Astrocyte of the spinal cord (primary cell): ENCODE data around the gene ASB16.

Source experiments
- DNase-seq: peaks from one replicate; pipeline ENCODE4 v3.0.0; 2011; ENCODE audit warnings: low read depth, low spot score
- H3K4me3 ChIP-seq: 2 replicates; pipeline ENCODE4 v1.5.1; 2011; ENCODE audit warnings: low read depth, mild to moderate bottlenecking, low read length, moderate library complexity
- in situ Hi-C: cut with HindIII; loops from 2 replicates; pipeline ENCODE4 v1.10.0; 2017; ENCODE audit warnings: low sequenced_read_pairs
- TF ChIP-seq, protein P1 (sequence below): IDR thresholded peaks from 2 replicates; pipeline ENCODE4 v1.5.1; 2012; ENCODE audit warnings: low read depth, mild to moderate bottlenecking, low read length, inconsistent platforms

The ASB16 gene

GRCh38 chr17:44152875-44153274 is 17.6 kb upstream of the ASB16 start:
- TF ChIP-seq, protein P1, sequence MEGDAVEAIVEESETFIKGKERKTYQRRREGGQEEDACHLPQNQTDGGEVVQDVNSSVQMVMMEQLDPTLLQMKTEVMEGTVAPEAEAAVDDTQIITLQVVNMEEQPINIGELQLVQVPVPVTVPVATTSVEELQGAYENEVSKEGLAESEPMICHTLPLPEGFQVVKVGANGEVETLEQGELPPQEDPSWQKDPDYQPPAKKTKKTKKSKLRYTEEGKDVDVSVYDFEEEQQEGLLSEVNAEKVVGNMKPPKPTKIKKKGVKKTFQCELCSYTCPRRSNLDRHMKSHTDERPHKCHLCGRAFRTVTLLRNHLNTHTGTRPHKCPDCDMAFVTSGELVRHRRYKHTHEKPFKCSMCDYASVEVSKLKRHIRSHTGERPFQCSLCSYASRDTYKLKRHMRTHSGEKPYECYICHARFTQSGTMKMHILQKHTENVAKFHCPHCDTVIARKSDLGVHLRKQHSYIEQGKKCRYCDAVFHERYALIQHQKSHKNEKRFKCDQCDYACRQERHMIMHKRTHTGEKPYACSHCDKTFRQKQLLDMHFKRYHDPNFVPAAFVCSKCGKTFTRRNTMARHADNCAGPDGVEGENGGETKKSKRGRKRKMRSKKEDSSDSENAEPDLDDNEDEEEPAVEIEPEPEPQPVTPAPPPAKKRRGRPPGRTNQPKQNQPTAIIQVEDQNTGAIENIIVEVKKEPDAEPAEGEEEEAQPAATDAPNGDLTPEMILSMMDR: no peak
- H3K4me3 ChIP-seq: no peak overlapping the region
- in situ Hi-C loops: no loop called here
- no peak for DNase-seq

DNA sequence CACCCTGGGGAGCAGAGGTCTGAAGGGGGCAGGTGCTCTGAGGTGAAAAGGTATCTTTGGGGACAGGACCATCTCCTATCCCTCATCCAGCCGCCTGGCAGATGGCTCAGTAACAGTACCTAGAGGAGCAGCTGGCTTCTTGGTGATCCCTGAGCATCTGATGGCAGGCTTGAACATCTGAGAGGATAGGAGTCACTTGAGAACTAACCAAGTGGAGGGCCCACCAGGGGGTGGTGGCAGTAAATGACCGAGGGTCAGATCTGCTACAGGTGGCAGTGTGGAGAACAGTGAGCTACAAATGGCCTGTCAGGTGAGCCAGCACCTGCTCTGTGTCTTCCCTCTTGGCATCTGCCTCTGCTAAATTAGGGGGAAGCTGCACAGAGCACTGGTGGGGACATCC is 15.0 kb upstream of the ASB16 start:
- in situ Hi-C loops: no loop called here
- TF ChIP-seq, protein P1: no peak
- no peak overlapping the region for H3K4me3 ChIP-seq
- DNase-seq: no peak

DNA sequence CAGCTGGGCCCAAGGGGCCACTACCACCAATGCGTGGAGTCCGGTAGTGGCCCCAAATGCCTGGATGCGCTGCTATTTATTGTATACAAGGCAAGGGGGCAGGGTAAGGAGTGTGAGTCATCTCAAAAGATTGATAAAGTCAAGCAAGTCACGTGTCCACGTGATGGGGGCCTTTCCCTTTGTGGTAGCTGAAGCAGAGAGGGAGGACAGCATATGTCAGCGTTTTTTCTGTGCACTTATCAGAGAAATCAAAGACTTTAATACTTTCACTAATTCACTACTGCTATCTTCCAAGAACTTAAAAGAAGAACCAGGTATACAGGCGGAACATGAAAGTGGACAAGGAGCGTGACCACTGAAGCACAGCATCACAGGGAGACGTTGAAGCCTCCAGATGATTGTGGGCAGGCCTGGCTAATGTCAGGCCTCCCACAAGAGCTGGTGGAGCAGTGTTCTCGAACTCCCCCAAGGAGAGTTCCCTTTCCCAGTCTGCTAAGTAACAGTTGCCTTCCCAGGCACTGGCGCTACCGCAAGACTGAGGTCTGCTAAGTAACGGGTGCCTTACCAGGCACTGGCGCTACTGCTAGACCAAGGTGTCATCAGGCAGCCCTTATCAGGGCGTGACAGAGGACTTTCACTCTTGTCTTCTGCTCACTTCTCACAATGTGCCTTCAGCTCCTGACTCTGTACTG is 10.8 kb upstream of the ASB16 start:
- no peak for DNase-seq
- TF ChIP-seq, protein P1: no peak
- no peak overlapping the region for H3K4me3 ChIP-seq
- in situ Hi-C loops: no loop called here

DNA sequence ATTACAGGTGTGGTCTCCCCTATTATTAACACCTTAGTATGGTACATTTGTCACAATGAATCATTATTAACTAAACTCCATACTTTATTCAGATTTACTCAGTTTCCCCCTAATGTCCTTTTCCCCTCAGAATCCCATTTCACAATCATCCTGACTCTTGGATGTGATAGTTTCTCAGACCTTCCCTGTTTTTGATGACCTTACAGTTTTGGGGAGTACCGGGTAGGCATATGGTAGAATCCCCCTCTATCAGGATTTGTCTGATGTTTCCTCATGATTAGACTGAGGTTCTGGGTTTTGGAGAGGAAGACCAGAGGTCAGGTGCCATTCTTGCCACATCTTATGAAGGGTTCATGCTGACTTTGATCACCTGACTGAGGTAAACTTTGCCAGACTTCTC is 6.0 kb upstream of the ASB16 start:
- TF ChIP-seq, protein P1: no peak
- H3K4me3 ChIP-seq: no peak overlapping the region
- in situ Hi-C loops: no loop called here
- no peak for DNase-seq

DNA sequence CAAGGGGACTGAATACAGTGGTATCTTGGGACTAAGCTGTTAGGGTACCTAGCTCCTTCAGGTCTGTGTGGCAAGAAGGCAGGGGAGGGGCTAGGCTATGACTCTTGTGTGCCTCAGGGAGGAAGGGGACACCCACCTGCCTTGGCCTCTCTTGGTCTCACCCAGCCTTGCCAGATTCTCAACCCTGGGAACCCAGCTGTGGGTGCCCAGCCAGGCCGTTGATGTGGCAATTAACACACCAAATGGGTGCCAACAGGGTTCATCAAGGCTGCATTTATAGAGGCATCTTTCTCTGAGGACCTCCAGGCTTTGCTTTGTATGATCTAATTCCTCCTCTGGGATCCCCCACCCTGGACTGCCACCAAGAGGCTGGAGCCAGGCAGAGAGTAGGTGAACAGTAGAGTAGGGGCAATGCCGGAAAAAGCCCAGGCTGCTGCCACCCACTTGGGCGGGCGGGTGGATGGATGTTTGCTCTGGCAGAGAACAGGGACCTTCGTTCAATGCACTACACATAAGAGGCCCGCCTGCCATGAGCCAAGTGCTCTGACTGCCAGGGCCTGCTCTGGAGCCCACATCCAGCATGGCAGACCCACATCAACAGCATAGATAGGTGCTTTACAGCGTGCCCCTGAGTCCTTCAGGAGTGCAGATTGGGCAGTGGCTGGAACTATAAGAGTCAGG is 3.2 kb upstream of the ASB16 start:
- H3K4me3 ChIP-seq: no peak overlapping the region
- DNase-seq: no peak
- TF ChIP-seq, protein P1: no peak
- in situ Hi-C loops: no loop called here

DNA sequence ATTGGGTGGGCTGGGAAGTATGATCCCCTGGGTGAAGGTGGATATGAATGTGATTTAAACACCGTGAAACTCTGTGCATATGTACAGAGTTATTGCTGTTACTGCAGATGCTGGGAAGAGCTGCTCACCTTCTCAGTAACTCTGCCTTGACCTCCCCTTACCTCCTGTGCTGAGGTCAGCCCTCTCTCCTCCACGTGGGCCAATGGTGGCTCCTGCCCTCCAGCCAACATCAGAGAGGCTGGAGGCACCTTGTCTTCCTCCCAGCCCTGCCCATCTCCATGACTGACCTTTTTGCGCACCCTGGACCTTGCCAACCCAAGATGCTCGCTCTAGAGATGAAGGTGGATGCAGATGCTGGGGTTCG is 387 bp upstream of the ASB16 start:
- H3K4me3 ChIP-seq: no peak overlapping the region
- no peak for DNase-seq
- TF ChIP-seq, protein P1: no peak
- in situ Hi-C loops: no loop called here
